Adrenal gland (tissue), 12 donors: Measurements from ENCODE around the gene ODF2. TPM values are rescaled to one million over a fixed set of nuclear protein-coding genes. Genes with fewer than 3 reads are reported as not detected.
"Not testable (repeated sequence)": the region's sequence is repeated elsewhere in the genome, so short reads cannot be mapped to it uniquely, and the experiment has no call there.

Experiments
- DNase-seq, 7 donors: peaks; one replicate each; pipeline ENCODE4 v3.0.0-alpha.2; 2019 to 2020
- H3K27ac ChIP-seq, 5 donors: fragments of 200-600 bp; sonication (generic) in 4 of 5; 1 replicate in 3 of 5; 2 replicates in 2 of 5; pipeline versions ENCODE4 v1.5.1 to v1.8.0; 2016 to 2020; ENCODE audit warnings: mild to moderate bottlenecking in 1 of 5
- H3K27me3 ChIP-seq: fragments of 200-600 bp; 2 replicates; pipeline ENCODE4 v1.8.0; 2021
- H3K36me3 ChIP-seq, 2 donors: fragments of 200-600 bp; replicated peaks in 1 of 2; 1 replicate in 1 of 2; 2 replicates in 1 of 2; pipeline versions ENCODE4 v1.5.1 to v1.8.0; 2018 to 2022
- H3K4me1 ChIP-seq, 2 donors: fragments of 200-600 bp; replicated peaks in 1 of 2; 1 replicate in 1 of 2; 2 replicates in 1 of 2; pipeline versions ENCODE4 v1.5.1 to v1.8.0; 2018 to 2021
- H3K4me3 ChIP-seq, 4 donors: fragments of 200-600 bp; sonication (generic) in 3 of 4; one replicate each; pipeline ENCODE4 v1.5.1; 2016 to 2018
- H3K9me3 ChIP-seq, 3 donors: fragments of 200-600 bp; sonication (generic) in 1 of 3; replicated peaks in 1 of 3; 1 replicate in 2 of 3; 2 replicates in 1 of 3; pipeline versions ENCODE4 v1.5.1 to v1.8.0; 2016 to 2021
- POLR2A ChIP-seq, 2 donors: fragments of 450-650 bp; IDR thresholded peaks; one replicate each; pipeline ENCODE4 v1.6.1; 2017; ENCODE audit warnings: antibody characterized with exemption in 2 of 2, mild to moderate bottlenecking in 2 of 2, moderate library complexity in 1 of 2
- WGBS, 4 donors: extraction: QIAGEN DNeasy Blood & Tissue Kit in 2 of 4; methylation state at CpG; one replicate each; pipeline versions ENCODE4 v1.1.5 to v1.1.7; 2013 to 2017; 5-methylcytosine and 5-hydroxymethylcytosine counted together
- intact Hi-C, 2 donors: fragments of 100-400 bp; cut with DNase I; formaldehyde crosslinking; loops; one replicate each; pipeline versions ENCODE4 v1.14.1 to v1.15.0; 2022 to 2023
- polyA plus RNA-seq, 3 donors: library from polyadenylated mRNA; stranded (reverse); fragments of 200-250 nt in 2 of 3; fragments of 350-450 nt in 1 of 3; fragmentation: Illumina TruSeq in 1 of 3; extraction: RNeasy Lipid Tissue Mini Kit (QIAGEN cat#74804) in 1 of 3; gene quantifications; one replicate each; pipeline ENCODE4 v1.2.3, GENCODE V29; 2013 to 2014
- total RNA-seq, 9 donors: library from RNA; depleted of rRNA in 4 of 9; stranded (reverse); fragments of >200 nt in 4 of 9; fragments of 120-200 nt in 1 of 9; fragmentation: NEBNext Ultra II Directional in 1 of 9; extraction: Animal tissue kit (Norgen Biotek cat#: 25700) in 1 of 9; gene quantifications; one replicate each; pipeline versions ENCODE4 v1.1.0 to v1.2.4, GENCODE V29; 2013 to 2023
- TF ChIP-seq, protein P1 (sequence below), 6 experiments: fragments of 450-650 bp in 4 of 6; fragments of 200-600 bp in 2 of 6; sonication (generic) in 1 of 6; IDR thresholded peaks; 1 replicate in 5 of 6; 2 replicates in 1 of 6; pipeline versions ENCODE4 v1.5.1 to v1.8.0; 2016 to 2021; ENCODE audit warnings: antibody characterized with exemption in 6 of 6, mild to moderate bottlenecking in 2 of 6, moderate library complexity in 1 of 6
- donor health status: healthy with polysubstance abuse.
- donor health status: Bipolar disorder and iron deficiency.
- donor health status: DM: yes; HTN: yes; CAD: no.
- donor health status: DM: no; HTN: no; CAD: no.
- donor health status: DM: no; HTN: no; CAD: no.
- donor health status: DM: yes; HTN: yes; CAD: no.

The ODF2 gene
- total and polyA plus RNA-seq, 12 donors = 10.2 to 21.6 (median 16.1) TPM

DNA sequence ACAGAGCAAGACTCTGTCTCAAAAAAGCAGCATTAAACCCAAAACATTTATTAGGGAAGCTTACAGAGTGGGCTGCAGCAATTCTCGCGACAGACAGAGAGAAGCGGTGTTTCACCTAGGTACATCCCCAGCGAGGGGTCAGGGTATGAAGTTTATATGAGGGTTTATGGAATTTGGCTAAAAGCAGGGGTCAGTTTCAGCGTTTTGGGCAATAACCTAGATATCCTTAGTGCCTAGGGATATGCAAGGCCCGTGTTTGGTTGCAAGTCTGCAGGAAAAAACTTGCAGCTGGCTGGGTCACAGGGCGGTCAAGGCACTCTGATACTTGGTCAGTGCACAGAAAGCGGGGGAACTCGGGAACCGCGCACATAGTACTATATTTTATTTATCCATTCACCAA, 48.1 kb downstream of the ODF2 start:
- H3K27me3 ChIP-seq = no peaks in the 10 kb centered on the region
- intact Hi-C loops = no loop called here
- H3K4me1 ChIP-seq = peaks cover 15 to 25% of the 10 kb centered on the region in 2 donors
- peak overlapping the region in 2 of 4 donors; percentile 62 to 73 for H3K4me3 ChIP-seq
- no peak for TF ChIP-seq POLR2A (IDR thresholded peaks at IDR 0.05)
- TF ChIP-seq, protein P1, sequence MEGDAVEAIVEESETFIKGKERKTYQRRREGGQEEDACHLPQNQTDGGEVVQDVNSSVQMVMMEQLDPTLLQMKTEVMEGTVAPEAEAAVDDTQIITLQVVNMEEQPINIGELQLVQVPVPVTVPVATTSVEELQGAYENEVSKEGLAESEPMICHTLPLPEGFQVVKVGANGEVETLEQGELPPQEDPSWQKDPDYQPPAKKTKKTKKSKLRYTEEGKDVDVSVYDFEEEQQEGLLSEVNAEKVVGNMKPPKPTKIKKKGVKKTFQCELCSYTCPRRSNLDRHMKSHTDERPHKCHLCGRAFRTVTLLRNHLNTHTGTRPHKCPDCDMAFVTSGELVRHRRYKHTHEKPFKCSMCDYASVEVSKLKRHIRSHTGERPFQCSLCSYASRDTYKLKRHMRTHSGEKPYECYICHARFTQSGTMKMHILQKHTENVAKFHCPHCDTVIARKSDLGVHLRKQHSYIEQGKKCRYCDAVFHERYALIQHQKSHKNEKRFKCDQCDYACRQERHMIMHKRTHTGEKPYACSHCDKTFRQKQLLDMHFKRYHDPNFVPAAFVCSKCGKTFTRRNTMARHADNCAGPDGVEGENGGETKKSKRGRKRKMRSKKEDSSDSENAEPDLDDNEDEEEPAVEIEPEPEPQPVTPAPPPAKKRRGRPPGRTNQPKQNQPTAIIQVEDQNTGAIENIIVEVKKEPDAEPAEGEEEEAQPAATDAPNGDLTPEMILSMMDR (IDR thresholded peaks at IDR 0.05) = no peak
- 14 to 19% (median 16%) methylated on average over 11 of the region's 11 CpGs for WGBS, 4 donors
- peak; percentile 38 to 78 (median 59) for DNase-seq
- H3K36me3 ChIP-seq = peaks cover 0 to 28% of the 10 kb centered on the region in 2 donors
- H3K9me3 ChIP-seq = no peaks in the 10 kb centered on the region
- peak overlapping the region in 2 of 5 donors; percentile 80 to 85 for H3K27ac ChIP-seq

DNA sequence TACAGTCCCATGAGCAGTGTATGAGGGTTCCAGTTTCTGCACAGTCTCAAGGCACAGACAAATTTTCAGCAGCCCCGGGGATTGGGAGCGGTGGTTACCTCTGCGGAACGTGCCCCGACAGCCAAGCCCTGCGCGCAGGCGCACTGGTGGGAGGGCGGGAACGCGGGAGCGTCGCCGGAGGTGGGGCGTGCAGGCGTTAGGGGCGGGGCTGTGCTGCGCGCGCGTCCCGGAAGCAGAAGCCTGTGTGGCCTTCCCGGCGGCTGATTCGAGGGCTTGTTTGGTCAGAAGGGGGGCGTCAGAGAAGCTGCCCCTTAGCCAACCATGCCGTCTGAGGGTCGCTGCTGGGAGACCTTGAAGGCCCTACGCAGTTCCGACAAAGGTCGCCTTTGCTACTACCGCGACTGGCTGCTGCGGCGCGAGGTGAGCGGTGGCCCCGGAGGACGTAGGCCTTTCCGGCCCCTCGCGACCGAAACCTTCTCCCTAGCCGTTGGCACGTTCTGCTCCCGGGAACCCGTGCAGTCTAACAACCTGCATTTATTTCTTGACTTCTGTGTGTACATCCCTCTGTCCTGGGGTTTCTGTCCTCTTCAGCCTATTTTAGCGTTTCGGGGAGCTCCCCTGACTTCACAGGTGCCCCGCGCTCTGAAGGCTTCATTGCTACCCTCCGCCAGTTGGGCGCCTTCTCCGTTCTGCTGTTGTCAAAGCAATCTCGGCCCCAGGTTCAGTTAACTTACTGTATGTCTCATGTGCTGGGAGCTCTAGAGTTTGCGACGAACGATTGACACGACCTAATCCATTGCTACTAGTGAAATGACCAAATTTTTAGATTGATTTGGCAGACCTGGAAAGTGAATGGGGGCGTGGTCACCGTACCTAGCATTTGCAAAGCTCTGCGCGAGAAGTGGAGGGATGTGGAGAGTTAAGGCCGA, 48.9 kb downstream of the ODF2 start, which contains the start of gene GLE1:
TSS of gene GLE1 (plus strand) at position 235 of the 929 bp plus-strand sequence. CDS start at position 322, 87 bp downstream.
- peaks cover 15 to 25% of the 10 kb centered on the region in 2 donors for H3K4me1 ChIP-seq
- intact Hi-C loops = no loop called here
- H3K36me3 ChIP-seq = peaks cover 0 to 28% of the 10 kb centered on the region in 2 donors
- peak within 1 kb of the TSS; percentile 80 to 92 (median 87) for H3K27ac ChIP-seq
- DNase-seq = peak; percentile 93 to 96 (median 96)
- TF ChIP-seq, protein P1 (IDR thresholded peaks at IDR 0.05) = no peak
- TF ChIP-seq POLR2A (IDR thresholded peaks at IDR 0.05) = peak in 1 of 2 donors; percentile 78
- H3K4me3 ChIP-seq = peak within 1 kb of the TSS; percentile 37 to 93 (median 68)
- no peaks in the 10 kb centered on the region for H3K27me3 ChIP-seq
- 0 to 1% (median 1%) methylated on average over 39 to 64 of the region's 64 CpGs for WGBS, 4 donors
- no peaks in the 10 kb centered on the region for H3K9me3 ChIP-seq

DNA sequence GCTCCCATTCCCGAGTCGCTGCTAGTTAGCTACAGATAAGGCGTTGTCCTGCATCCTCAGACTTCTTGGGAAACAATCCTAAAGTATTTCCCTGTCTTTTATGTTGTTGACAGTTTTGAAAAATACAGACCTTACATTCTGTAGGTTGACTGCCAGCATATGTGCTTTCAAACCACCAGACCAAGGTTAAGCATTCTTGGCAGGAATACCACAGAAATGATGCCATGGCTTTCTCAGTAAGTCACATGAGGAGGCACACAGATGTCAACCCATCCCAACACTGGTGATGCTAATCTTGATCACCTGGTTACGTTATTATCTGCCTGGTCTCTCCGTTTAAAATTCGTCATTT, 49.6 kb downstream of the ODF2 start:
- peak overlapping the region in 3 of 4 donors; percentile 62 to 93 (median 73) for H3K4me3 ChIP-seq
- WGBS, 4 donors = 16 to 23% (median 19%) methylated on average over 6 of the region's 6 CpGs
- no peaks in the 10 kb centered on the region for H3K9me3 ChIP-seq
- peak overlapping the region; percentile 80 to 92 (median 87) for H3K27ac ChIP-seq
- H3K4me1 ChIP-seq = peaks cover 15 to 25% of the 10 kb centered on the region in 2 donors
- intact Hi-C loops = no loop called here
- DNase-seq = peak in 3 of 7 donors; percentile 17 to 38 (median 31)
- peaks cover 0 to 28% of the 10 kb centered on the region in 2 donors for H3K36me3 ChIP-seq
- H3K27me3 ChIP-seq = no peaks in the 10 kb centered on the region
- TF ChIP-seq POLR2A (IDR thresholded peaks at IDR 0.05) = no peak
- TF ChIP-seq, protein P1 (IDR thresholded peaks at IDR 0.05) = no peak

DNA sequence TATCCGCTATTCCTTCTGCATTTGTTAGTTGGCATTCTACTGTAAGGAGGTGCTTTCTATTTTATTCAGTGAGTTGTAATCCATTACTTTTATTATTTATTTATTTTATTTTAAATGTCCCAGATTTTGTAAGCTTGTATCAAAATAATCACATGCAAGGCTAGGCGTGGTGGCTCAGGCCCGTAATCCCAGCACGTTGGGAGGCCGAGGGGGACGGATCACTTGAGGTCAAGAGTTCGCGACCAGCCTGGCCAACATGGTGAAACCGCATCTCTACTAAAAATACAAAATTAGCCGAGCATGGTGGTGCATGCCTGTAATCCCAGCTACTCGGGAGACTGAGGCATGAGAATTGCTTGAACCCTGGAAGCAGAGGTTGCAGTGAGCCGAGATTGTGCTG, 50.1 kb downstream of the ODF2 start:
- H3K27me3 ChIP-seq, H3K9me3 ChIP-seq, H3K4me3 ChIP-seq, DNase-seq, intact Hi-C loops: not testable (repeated sequence)
- peaks cover 0 to 29% of the 10 kb centered on the region in 2 donors for H3K36me3 ChIP-seq
- WGBS, 4 donors = 85 to 88% (median 86%) methylated on average over 12 of the region's 12 CpGs
- H3K4me1 ChIP-seq = peaks cover 15 to 25% of the 10 kb centered on the region in 2 donors
- H3K27ac ChIP-seq = peak overlapping the region in 2 of 5 donors; percentile 18 to 80
